ENCODE data around the gene PGLYRP2.

The PGLYRP2 gene

GRCh38 chr19:15438577-15438976 lies 40.7 kb downstream of the PGLYRP2 start:
- no peak for DNase-seq

GRCh38 chr19:15438124-15438496 lies 41.2 kb downstream of the PGLYRP2 start:
- DNase-seq, result no peak

- no peak for DNase-seq
These were observed 41.8 kb downstream of the PGLYRP2 start for GRCh38 chr19:15437355-15438123.

GRCh38 chr19:15436826-15437110 lies 42.5 kb downstream of the PGLYRP2 start:
- DNase-seq, result no peak

- DNase-seq, result no peak
These were observed 43.1 kb downstream of the PGLYRP2 start for GRCh38 chr19:15436012-15436825.

- no peak for DNase-seq
These were observed 45.7 kb downstream of the PGLYRP2 start for GRCh38 chr19:15433519-15434069.

GRCh38 chr19:15432629-15433518 lies 46.4 kb downstream of the PGLYRP2 start:
- DNase-seq, result peak; percentile 92

- DNase-seq, result peak; percentile 37
These were observed 47.2 kb downstream of the PGLYRP2 start for GRCh38 chr19:15432018-15432494.

GRCh38 chr19:15431396-15432017 lies 47.8 kb downstream of the PGLYRP2 start:
- DNase-seq, result no peak

GRCh38 chr19:15430526-15431120 lies 48.7 kb downstream of the PGLYRP2 start:
- no peak for DNase-seq

- DNase-seq, result no peak
These were observed 49.4 kb downstream of the PGLYRP2 start for GRCh38 chr19:15429825-15430467.

GRCh38 chr19:15428956-15429824 lies 50.1 kb downstream of the PGLYRP2 start:
- no peak for DNase-seq

GRCh38 chr19:15427991-15428471 lies 51.3 kb downstream of the PGLYRP2 start:
- no peak for DNase-seq

- DNase-seq, result no peak
These were observed 52.0 kb downstream of the PGLYRP2 start for GRCh38 chr19:15427350-15427700.

GRCh38 chr19:15426485-15427349 lies 52.6 kb downstream of the PGLYRP2 start:
- DNase-seq, result no peak

GRCh38 chr19:15425321-15425950 lies 53.9 kb downstream of the PGLYRP2 start:
- DNase-seq, result no peak

- no peak for DNase-seq
These were observed 54.5 kb downstream of the PGLYRP2 start for GRCh38 chr19:15424692-15425272.

- DNase-seq, result no peak
These were observed 55.2 kb downstream of the PGLYRP2 start for GRCh38 chr19:15424121-15424520.

Data from stimulated activated naive CD4-positive, alpha-beta T cell treated with Interleukin-2 at 50 U/mL for 16 hours (primary cell).